Ishikawa (cell line): ENCODE measurements around the gene TENT5A.

Experiments used
- CREB1 ChIP-seq: IDR thresholded peaks from 2 replicates; pipeline ENCODE4 v1.6.1; 2012; ENCODE audit warnings: low read depth
- EGR1 ChIP-seq: IDR thresholded peaks from 2 replicates; pipeline ENCODE4 v1.6.1; 2012
- NFIC ChIP-seq: IDR thresholded peaks from 2 replicates; pipeline ENCODE4 v1.6.1; 2012
- RAD21 ChIP-seq: IDR thresholded peaks from 2 replicates; pipeline ENCODE4 v1.6.1; 2012; ENCODE audit warnings: low read depth
- TAF1 ChIP-seq: IDR thresholded peaks from 2 replicates; pipeline ENCODE4 v1.6.1; 2012; ENCODE audit warnings: low read depth, mild to moderate bottlenecking
- TEAD4 ChIP-seq: IDR thresholded peaks from 2 replicates; pipeline ENCODE4 v1.6.1; 2012
- USF1 ChIP-seq: IDR thresholded peaks from 2 replicates; pipeline ENCODE4 v1.6.1; 2012
- YY1 ChIP-seq: IDR thresholded peaks from 2 replicates; pipeline ENCODE4 v1.6.1; 2012; ENCODE audit warnings: low read depth
- TF ChIP-seq, protein P1 (sequence below): IDR thresholded peaks from 2 replicates; pipeline ENCODE4 v1.6.1; 2012; ENCODE audit warnings: low read depth, mild to moderate bottlenecking
- TF ChIP-seq, protein P2 (sequence below): IDR thresholded peaks from 2 replicates; pipeline ENCODE4 v1.6.1; 2012

GRCh38 chr6:81795890-81796289 lies 43.4 kb upstream of the TENT5A start:
- no peak for TF ChIP-seq CREB1
- no peak for TF ChIP-seq EGR1
- no peak for TF ChIP-seq RAD21
- TF ChIP-seq TAF1: no peak
- no peak for TF ChIP-seq USF1
- TF ChIP-seq, protein P1, sequence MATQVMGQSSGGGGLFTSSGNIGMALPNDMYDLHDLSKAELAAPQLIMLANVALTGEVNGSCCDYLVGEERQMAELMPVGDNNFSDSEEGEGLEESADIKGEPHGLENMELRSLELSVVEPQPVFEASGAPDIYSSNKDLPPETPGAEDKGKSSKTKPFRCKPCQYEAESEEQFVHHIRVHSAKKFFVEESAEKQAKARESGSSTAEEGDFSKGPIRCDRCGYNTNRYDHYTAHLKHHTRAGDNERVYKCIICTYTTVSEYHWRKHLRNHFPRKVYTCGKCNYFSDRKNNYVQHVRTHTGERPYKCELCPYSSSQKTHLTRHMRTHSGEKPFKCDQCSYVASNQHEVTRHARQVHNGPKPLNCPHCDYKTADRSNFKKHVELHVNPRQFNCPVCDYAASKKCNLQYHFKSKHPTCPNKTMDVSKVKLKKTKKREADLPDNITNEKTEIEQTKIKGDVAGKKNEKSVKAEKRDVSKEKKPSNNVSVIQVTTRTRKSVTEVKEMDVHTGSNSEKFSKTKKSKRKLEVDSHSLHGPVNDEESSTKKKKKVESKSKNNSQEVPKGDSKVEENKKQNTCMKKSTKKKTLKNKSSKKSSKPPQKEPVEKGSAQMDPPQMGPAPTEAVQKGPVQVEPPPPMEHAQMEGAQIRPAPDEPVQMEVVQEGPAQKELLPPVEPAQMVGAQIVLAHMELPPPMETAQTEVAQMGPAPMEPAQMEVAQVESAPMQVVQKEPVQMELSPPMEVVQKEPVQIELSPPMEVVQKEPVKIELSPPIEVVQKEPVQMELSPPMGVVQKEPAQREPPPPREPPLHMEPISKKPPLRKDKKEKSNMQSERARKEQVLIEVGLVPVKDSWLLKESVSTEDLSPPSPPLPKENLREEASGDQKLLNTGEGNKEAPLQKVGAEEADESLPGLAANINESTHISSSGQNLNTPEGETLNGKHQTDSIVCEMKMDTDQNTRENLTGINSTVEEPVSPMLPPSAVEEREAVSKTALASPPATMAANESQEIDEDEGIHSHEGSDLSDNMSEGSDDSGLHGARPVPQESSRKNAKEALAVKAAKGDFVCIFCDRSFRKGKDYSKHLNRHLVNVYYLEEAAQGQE: no peak
- TF ChIP-seq, protein P2, sequence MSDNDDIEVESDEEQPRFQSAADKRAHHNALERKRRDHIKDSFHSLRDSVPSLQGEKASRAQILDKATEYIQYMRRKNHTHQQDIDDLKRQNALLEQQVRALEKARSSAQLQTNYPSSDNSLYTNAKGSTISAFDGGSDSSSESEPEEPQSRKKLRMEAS: no peak
- no peak for TF ChIP-seq NFIC
- no peak for TF ChIP-seq TEAD4
- TF ChIP-seq YY1: no peak
